HG03097 (cell line): ENCODE measurements around the gene SMYD3.
"Not testable (repeated sequence)": the region's sequence is repeated elsewhere in the genome, so short reads cannot be mapped to it uniquely, and the experiment has no call there.

Source experiments
- ATAC-seq: cut with Tn5 transposase; IDR thresholded peaks from one replicate; pipeline ENCODE4 v1.9.1; 2021; ENCODE audit not compliant: unreplicated experiment, low FRiP score

The SMYD3 gene

DNA sequence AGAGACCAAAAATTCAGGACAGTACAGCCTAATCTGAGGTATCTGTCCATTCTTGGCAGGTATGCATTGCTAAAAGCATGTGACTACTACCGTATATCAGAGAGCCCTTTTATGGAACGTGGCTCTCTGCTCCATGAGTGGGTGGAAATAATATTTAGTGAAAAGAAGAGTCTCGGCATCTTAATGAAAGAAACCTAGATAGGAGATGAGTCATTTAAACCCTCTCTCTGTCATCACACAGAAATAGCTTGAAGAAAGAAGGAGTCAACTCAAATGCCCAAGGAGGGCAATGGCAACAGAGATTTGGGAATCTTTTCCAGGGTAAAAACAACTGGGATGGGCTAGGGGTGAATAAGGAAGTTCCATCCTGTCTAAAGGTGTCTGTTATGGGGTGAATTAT is 528.2 kb downstream of the SMYD3 start:
- ATAC-seq = no peak

DNA sequence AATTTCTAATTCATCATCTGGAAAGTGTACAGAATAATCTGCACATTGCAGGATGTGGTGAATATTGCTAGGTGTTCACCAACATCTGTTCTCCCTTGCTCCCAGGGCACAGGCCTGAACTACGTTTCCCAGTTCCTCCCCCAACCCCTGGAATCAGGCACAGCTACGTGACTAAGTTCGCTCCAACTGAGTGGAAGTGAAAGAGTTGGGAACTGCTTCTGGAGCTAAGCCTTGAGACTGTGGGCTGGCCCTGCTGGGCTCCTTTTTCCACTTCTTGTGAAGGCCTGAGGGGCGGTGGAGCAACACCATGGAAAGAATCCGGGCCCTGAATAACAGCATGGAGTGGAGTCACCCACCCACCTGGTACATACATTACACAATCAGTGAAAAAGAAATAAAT is 534.6 kb downstream of the SMYD3 start:
- ATAC-seq = no peak

GRCh38 chr1:245971711-245972085 is 535.4 kb downstream of the SMYD3 start:
- ATAC-seq = no peak

DNA sequence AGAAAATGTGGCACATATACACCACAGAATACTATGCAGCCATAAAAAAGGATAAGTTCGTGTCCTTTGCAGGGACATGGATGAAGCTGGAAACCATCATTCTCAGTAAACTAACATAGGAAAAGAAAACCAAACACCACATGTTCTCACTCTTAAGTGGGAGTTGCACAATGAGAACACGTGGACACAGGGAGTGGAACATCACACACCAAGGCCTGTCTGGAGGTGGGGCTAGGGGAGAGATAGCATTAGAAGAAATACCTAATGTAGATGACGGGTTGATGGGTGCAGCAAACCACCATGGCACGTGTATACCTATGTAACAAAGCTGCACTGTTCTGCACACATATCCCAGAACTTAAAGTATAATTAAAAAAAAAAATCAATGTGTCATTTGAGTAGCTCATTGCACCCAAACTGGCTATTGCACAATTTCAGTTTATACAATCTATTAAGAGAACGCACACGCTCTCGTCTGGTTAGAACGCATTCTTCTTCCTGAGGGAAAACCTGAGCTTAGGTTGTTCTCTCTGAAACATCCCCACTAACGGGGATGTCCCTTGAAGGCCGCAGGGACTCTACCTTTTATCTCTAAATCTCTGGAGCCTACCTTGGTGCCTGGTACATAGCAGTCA is 535.9 kb downstream of the SMYD3 start:
- not testable (repeated sequence) for ATAC-seq

GRCh38 chr1:245969283-245969682 is 537.8 kb downstream of the SMYD3 start:
- ATAC-seq = no peak

GRCh38 chr1:245968775-245969174 is 538.3 kb downstream of the SMYD3 start:
- ATAC-seq = no peak

DNA sequence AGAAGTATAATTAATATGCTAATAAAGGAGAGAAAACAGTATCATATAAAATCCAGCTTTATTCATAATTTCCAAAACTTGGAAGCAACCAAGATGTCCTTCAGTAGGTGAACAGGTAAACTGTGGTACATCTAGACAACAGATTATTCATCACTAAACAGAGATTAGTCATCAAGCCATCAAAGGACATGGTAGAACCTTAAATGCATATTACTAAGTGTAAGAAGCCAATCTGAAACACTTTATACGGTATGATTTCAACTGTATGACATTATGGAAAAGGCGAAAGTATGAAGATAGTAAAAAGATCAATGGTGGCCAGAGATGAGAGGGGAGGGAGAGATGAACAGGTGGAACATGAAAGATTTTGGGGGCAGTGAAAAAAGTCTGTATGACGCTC is 541.7 kb downstream of the SMYD3 start:
- ATAC-seq = no peak

- ATAC-seq = no peak
Measured at GRCh38 chr1:245963649-245964048, 543.4 kb downstream of the SMYD3 start.

DNA sequence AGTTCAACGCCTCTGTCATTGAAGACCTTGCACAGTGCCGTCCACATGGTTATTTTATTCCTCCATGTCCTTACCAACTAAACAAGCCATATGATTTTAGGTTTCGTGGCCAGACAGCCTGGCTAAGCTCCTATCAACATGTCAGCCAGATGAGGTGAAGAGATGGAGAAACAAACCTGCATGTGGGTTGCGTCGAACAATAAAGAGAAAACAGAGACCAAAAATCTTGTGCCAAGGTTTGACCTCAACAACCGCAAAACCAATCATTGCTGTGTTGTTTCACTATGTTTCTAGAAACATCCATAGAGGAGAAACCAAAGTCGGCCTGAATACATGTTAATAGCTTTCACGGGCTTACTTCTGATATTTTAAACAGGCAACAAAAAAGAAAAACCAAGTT is 544.6 kb downstream of the SMYD3 start:
- no peak for ATAC-seq

DNA sequence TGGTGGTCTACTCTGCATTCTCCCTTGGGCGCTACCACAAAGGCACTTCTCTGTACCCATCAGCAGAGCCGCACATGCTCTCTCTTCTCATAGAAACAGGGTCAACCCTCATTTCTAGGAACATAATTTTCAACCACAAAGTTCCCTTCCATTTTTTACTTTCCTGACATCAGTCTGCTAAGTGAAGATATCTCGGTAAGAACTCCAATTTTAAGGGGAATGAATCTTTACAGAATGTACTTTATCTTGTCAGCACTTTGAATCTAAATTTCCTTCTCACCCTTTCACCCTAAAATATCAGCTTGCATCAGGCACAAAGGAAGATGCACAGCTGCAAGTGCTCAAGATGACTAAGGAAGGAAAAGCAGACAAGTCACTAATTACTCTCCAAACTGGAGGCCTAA is 545.9 kb downstream of the SMYD3 start:
- no peak for ATAC-seq

- no peak for ATAC-seq
Measured at GRCh38 chr1:245960171-245960570, 546.9 kb downstream of the SMYD3 start.

DNA sequence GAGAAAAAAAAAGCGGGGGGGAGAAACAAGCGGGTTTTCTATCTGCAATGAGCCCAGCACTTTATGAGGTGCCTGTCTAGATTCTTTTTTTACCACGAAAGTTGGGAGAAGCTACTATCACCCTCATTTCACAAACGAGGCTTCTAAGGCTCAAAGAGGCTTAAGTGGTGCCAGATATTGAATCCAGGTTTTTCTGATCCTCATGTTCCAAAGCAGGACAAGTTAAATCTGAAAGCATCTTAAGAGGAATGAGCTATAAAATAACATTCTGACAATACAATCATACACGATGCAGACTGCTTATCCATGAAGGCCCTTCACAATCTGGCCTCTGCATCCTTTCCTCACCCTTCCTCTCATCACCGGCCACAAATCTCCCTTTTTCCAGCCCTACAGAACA is 549.1 kb downstream of the SMYD3 start:
- ATAC-seq = no peak

GRCh38 chr1:245957427-245957826 is 549.7 kb downstream of the SMYD3 start:
- no peak for ATAC-seq

- ATAC-seq = no peak
Measured at GRCh38 chr1:245956225-245956624, 550.9 kb downstream of the SMYD3 start.

- ATAC-seq = peak; percentile 46
Measured at GRCh38 chr1:245953876-245954660, 553.0 kb downstream of the SMYD3 start.

DNA sequence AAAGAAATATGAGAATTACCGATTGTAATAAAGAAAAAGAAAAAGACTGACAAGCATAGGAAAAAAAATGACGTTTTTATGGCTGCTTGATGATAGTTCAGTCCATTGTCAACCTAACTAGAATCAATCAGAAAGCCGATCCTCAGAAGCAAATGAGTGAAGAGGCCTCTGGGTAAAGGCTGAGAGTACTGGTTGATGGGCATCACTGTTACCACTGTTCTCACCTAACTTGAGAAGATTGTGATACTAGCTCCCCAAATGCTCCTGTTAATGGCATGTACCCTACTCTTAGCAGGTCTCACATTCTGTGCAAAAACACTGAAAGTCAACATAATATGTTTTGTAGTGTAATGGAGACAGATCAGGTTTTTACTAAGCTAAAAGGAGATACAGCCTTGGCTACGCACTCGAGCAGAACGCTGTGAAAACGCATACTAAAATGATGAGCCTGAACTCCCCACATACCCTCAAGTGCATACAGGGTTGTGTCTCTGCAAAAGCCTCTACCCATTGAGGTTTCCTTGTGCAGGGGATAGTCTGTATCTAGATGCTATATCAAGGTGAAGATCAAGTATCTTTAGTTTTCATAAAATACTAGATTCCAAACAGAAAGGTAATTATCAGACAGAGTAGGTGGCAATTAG is 554.6 kb downstream of the SMYD3 start:
- ATAC-seq = no peak

DNA sequence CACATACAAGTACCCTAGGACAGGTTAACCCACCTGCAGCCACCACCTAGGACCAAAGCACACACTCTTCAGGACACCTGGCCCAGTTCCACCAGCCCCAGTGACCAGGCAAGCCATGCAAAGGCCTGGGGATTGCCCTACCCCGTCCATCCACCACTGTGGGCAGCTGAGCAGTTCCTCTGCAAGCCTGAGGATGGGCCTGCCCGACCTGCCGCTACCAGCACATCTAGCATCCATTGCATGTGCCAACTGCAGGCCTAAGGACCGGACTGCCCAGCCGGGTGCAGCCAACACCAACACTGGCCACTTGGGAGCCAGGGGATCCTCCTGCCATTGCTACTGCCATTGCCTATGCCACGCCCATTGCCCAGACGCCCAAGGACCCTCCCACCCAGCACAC is 558.3 kb downstream of the SMYD3 start:
- no peak for ATAC-seq

GRCh38 chr1:245946905-245947304 is 560.2 kb downstream of the SMYD3 start:
- no peak for ATAC-seq

DNA sequence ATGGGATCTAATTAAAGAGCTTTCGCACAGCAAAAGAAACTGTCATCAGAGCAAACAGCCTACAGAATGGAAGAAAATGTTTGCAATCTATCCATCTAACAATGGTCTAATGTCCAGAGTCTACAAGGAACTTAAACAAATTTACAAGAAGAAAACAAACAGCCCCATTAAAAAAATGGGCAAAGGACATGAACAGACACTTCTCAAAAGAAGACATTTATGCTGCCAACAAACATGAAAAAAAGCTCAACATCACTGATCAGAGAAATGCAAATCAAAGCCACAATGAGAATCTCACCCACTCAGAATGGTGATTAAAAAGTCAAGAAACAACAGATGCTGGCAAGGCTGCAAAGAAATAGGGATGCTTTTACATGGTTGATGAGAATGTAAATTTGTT is 561.9 kb downstream of the SMYD3 start:
- ATAC-seq = not testable (repeated sequence)

DNA sequence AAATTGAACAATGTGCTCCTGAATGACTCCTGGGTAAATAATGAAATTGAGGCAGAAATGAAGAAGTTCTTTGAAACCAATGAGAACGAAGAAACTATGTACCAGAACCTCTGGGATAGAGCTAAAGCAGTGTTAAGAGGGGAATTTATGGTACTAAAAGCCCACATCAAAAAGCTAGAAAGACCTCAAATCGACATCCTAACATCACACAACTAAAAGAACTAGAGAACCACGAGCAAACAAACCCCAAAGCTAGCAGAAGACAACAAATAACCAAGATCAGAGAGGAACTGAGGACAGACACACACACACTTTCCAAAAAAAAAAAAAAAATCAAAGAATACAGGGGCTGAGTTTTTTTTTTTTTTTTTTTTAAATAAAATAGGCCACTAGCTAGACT is 564.2 kb downstream of the SMYD3 start:
- ATAC-seq = no peak

DNA sequence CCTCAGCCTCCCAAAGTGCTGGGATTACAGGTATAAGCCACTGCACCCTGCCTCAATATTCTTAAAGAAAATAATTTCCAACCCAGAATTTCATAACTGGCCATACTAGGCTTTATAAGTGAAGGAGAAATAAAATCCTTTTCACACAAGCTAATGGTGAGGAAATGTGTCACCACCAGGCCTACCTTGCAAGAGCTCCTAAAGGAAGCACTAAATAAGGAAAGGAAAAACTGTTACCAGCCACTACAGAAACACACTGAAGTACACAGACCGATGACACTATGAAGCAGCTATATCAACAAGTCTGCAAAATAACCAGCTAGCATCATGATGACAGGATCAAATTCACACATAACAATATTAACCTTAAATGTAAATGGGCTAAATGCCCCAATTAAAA is 565.3 kb downstream of the SMYD3 start:
- not testable (repeated sequence) for ATAC-seq
